CD4-positive, CD25-positive, alpha-beta regulatory T cell (primary cell): ENCODE results near the gene ANKS3. TPM values are rescaled to one million over a fixed set of nuclear protein-coding genes. Genes with fewer than 3 reads are reported as not detected.
A peak's percentile ranks its signal among the peaks of the same experiment; 100 is the strongest.
"Not testable (repeated sequence)": the region's sequence is repeated elsewhere in the genome, so short reads cannot be mapped to it uniquely, and the experiment has no call there.

Experiments used
- ATAC-seq, 2 donors: fragments of 150-1000 bp; cut with Tn5 transposase; one replicate each; pipeline ENCODE4 v1.10.0; 2021; ENCODE audit warnings: low read depth in 2 of 2, moderate number of reproducible peaks in 2 of 2, moderate library complexity in 1 of 2
- DNase-seq, 3 donors: peaks; one replicate each; pipeline versions ENCODE4 v3.0.0 to v3.0.0-alpha.2; 2012 to 2022; ENCODE audit warnings: mixed read lengths in 1 of 3
- H3K27ac ChIP-seq: one replicate; pipeline ENCODE4 v1.7.0; 2013; ENCODE audit warnings: mild to moderate bottlenecking, low read length; ENCODE audit not compliant: insufficient read depth, poor library complexity, severe bottlenecking
- H3K27me3 ChIP-seq: one replicate; pipeline ENCODE4 v1.7.0; 2013; ENCODE audit warnings: low read length; ENCODE audit not compliant: control insufficient read depth, insufficient read depth
- H3K36me3 ChIP-seq: one replicate; pipeline ENCODE4 v1.7.0; 2013; ENCODE audit warnings: mild to moderate bottlenecking, low read length, moderate library complexity; ENCODE audit not compliant: control insufficient read depth, insufficient read depth
- H3K4me1 ChIP-seq: 2 replicates; pipeline ENCODE4 v1.7.0; 2013; ENCODE audit warnings: mild to moderate bottlenecking, low read length; ENCODE audit not compliant: insufficient read depth, control insufficient read depth, poor library complexity, severe bottlenecking
- H3K4me3 ChIP-seq: one replicate; pipeline ENCODE4 v1.7.0; 2013; ENCODE audit warnings: low read depth, mild to moderate bottlenecking, low read length, moderate library complexity
- H3K9me3 ChIP-seq, 2 experiments: 1 replicate in 1 of 2; 2 replicates in 1 of 2; pipeline ENCODE4 v1.7.0; 2013; ENCODE audit warnings: low read length in 2 of 2, mild to moderate bottlenecking in 1 of 2, moderate library complexity in 1 of 2; ENCODE audit not compliant: control insufficient read depth in 2 of 2
- H3K27ac Mint-ChIP-seq, 3 donors: one replicate each; pipeline ENCODE4 v1.8.0; 2020 to 2022; ENCODE audit warnings: mild to moderate bottlenecking in 3 of 3, mixed read lengths in 3 of 3, moderate library complexity in 2 of 3
- H3K27me3 Mint-ChIP-seq: one replicate; pipeline ENCODE4 v1.8.0; 2022; ENCODE audit warnings: mild to moderate bottlenecking, mixed read lengths
- H3K36me3 Mint-ChIP-seq: one replicate; pipeline ENCODE4 v1.8.0; 2020; ENCODE audit warnings: mixed read lengths
- H3K4me1 Mint-ChIP-seq, 4 donors: one replicate each; pipeline ENCODE4 v1.8.0; 2020 to 2022; ENCODE audit warnings: mixed read lengths in 4 of 4, mild to moderate bottlenecking in 1 of 4
- H3K4me3 Mint-ChIP-seq, 4 donors: one replicate each; pipeline ENCODE4 v1.8.0; 2020 to 2022; ENCODE audit warnings: mild to moderate bottlenecking in 4 of 4, mixed read lengths in 4 of 4, moderate library complexity in 3 of 4
- H3K9me3 Mint-ChIP-seq, 7 donors: one replicate each; pipeline ENCODE4 v1.8.0; 2020 to 2022; ENCODE audit warnings: mixed read lengths in 7 of 7, mild to moderate bottlenecking in 3 of 7, moderate library complexity in 2 of 7
- polyA plus RNA-seq, 4 donors: library from polyadenylated mRNA; unstranded; fragments of 300-500 nt; fragmentation: Illumina TruSeq; gene quantifications; one replicate each; pipeline ENCODE4 v1.2.3, GENCODE V29; 2021
- total RNA-seq: library from RNA; stranded (reverse); gene quantifications from one replicate; pipeline ENCODE4 v1.2.3, GENCODE V29; 2022

The ANKS3 gene
- total and polyA plus RNA-seq, 5 donors from 2014 or later, result 1.4 to 20.4 (median 3.2) TPM

DNA sequence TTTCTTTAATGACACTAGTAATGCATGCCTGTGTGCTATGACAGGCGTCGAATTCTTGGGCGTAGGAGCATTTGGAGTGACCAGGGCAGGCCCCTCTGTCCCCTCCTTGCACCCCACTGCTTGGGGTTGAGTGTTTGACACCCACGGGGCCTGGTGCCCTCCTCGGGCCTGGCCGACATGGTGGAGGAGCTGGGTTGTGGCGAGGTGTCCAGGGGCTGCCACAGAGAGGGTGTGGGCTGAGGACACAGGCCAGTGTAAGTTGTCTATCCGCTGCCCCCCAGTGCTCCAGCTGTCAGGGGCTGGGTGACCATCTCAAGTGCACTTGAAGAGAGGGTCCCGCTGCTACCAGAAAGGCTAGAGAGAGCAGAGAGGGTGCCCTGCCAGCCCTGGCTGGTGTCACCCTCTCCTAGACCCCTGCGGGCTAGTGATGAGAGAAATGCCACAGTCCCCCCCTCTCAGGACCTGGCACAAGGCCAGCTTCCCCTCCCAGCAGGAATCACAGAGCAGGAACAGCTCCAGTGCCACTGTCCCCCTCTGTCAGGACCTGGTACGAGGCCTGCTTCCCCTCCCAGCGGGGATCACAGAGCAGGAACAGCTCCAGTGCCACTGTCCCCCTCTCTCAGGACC lies 79.0 kb downstream of the ANKS3 start:
- H3K36me3 Mint-ChIP-seq, result peaks cover 7% of the 10 kb centered on the region
- Histone ChIP-seq H3K27ac (no peak overlapping the region), H3K4me1 (peaks cover 8% of the 10 kb centered on the region), H3K27me3 (no peaks in the 10 kb centered on the region), H3K4me3 (no peak overlapping the region), H3K9me3 (no peaks in the 10 kb centered on the region), H3K36me3 (peaks cover 36% of the 10 kb centered on the region)
- H3K4me1 Mint-ChIP-seq, result peaks cover 0 to 17% (median 5%) of the 10 kb centered on the region in 4 donors
- H3K9me3 Mint-ChIP-seq, result no peaks in the 10 kb centered on the region
- DNase-seq (no peak), ATAC-seq (no peak)
- H3K4me3 Mint-ChIP-seq, result no peak overlapping the region
- no peaks in the 10 kb centered on the region for H3K27me3 Mint-ChIP-seq
- peak overlapping the region in 1 of 3 donors; percentile 40 for H3K27ac Mint-ChIP-seq

DNA sequence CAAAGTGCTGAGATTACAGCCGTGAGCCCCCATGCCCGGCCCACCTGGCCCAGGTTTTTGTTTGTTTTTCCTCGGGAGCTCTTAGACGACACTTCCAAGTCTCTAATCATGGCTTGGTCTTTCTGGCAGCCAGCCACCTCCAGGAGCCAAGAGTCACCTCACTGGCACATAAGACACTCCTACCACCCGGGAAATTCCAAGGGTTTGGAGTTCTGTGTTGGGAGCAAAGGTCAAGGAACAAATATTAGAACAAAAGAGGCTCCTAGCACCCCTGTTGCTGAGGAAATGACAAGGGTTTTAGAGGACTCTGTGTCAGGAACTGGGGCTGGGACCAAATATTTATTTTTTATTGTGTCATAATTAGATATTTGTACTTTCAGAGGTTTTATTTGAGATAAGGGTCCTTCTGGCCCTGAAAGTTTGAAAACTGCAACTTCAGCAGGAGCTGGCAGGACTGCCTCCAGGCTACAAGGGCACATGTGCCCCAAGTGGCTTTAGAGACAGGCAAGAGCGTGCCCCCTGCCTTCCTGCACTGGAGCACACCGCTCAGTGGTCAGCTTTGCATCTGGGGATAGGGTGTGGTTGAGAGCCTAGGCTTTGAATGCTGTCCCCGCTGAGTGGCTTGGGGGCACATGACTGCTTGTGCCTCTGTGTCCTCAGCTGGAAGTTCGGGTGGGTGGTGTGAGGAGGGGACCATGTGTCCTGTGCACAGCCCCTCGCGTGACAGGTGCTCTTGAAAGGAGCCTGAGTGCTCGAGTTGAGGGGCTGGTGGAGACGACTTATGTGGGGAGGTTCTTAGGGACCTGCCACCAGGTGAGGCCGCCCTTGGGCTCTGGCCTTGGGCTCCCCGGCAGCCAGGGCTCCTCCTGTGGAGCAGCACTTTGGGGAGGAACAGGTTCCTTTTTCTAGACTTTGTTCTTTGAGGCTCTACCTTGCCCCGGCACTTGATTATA lies 79.8 kb downstream of the ANKS3 start:
- Mint-ChIP-seq H3K36me3 (peaks cover 11% of the 10 kb centered on the region), H3K4me1 (peaks cover 0 to 13% (median 5%) of the 10 kb centered on the region in 4 donors), H3K27me3 (no peaks in the 10 kb centered on the region), H3K9me3 (no peaks in the 10 kb centered on the region), H3K27ac (peak overlapping the region in 1 of 3 donors; percentile 46), H3K4me3 (no peak overlapping the region)
- Histone ChIP-seq H3K27ac (no peak overlapping the region), H3K36me3 (peaks cover 36% of the 10 kb centered on the region), H3K4me1 (peaks cover 5% of the 10 kb centered on the region), H3K4me3 (no peak overlapping the region), H3K27me3 (no peaks in the 10 kb centered on the region), H3K9me3 (no peaks in the 10 kb centered on the region)
- ATAC-seq (no peak), DNase-seq (no peak)

- peaks cover 35% of the 10 kb centered on the region for H3K36me3 ChIP-seq
- no peaks in the 10 kb centered on the region for H3K27me3 ChIP-seq
- no peak overlapping the region for H3K27ac ChIP-seq
- peaks cover 5% of the 10 kb centered on the region for H3K4me1 ChIP-seq
- Mint-ChIP-seq H3K36me3 (peaks cover 16% of the 10 kb centered on the region), H3K4me1 (peaks cover 5 to 16% (median 5%) of the 10 kb centered on the region in 4 donors), H3K27ac (no peak overlapping the region), H3K4me3 (no peak overlapping the region), H3K9me3 (no peaks in the 10 kb centered on the region), H3K27me3 (no peaks in the 10 kb centered on the region)
- DNase-seq, result no peak
- H3K9me3 ChIP-seq, result no peaks in the 10 kb centered on the region
- ATAC-seq, result no peak
- H3K4me3 ChIP-seq, result no peak overlapping the region
Measured at GRCh38 chr16:4652561-4652960, 81.5 kb downstream of the ANKS3 start.

DNA sequence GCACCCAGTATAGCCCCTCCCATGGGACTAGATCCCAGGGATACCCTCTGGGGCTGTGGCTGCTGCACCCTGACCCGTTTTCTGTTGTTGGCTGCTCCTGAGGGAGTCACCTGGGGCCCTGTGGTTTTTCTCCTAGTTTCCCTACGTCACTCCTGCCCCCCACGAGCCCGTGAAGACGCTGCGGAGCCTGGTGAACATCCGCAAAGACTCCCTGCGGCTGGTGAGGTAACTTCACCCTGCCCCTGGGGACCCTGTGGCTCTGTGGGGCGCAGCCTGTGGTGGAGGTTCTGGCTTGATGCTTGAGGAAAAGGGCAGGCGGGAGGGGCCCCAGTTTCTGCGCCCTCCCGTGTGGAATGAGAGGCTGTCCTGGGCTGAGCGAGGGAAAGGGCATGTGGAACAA lies 82.2 kb downstream of the ANKS3 start:
- H3K27me3 ChIP-seq, result no peaks in the 10 kb centered on the region
- ATAC-seq (no peak), DNase-seq (no peak)
- Mint-ChIP-seq H3K4me3 (no peak overlapping the region), H3K27ac (no peak overlapping the region), H3K4me1 (peaks cover 5 to 20% (median 5%) of the 10 kb centered on the region in 4 donors), H3K27me3 (no peaks in the 10 kb centered on the region), H3K36me3 (peaks cover 16% of the 10 kb centered on the region), H3K9me3 (no peaks in the 10 kb centered on the region)
- H3K9me3 ChIP-seq, result no peaks in the 10 kb centered on the region
- peaks cover 12% of the 10 kb centered on the region for H3K4me1 ChIP-seq
- no peak overlapping the region for H3K27ac ChIP-seq
- no peak overlapping the region for H3K4me3 ChIP-seq
- peaks cover 28% of the 10 kb centered on the region for H3K36me3 ChIP-seq

- Mint-ChIP-seq H3K36me3 (peaks cover 16% of the 10 kb centered on the region), H3K4me1 (peaks cover 5 to 28% (median 5%) of the 10 kb centered on the region in 4 donors), H3K27ac (peak overlapping the region in 2 of 3 donors; percentile 20 to 71)
- not testable (repeated sequence) for H3K4me3 ChIP-seq, H3K9me3 ChIP-seq, H3K27me3 Mint-ChIP-seq, H3K9me3 Mint-ChIP-seq, H3K27ac ChIP-seq, H3K27me3 ChIP-seq, H3K4me3 Mint-ChIP-seq
- H3K4me1 ChIP-seq, result peaks cover 13% of the 10 kb centered on the region
- H3K36me3 ChIP-seq, result peaks cover 23% of the 10 kb centered on the region
- DNase-seq, result peak; percentile 59 to 73 (median 65)
- ATAC-seq, result peak; percentile 63 to 72
Measured at GRCh38 chr16:4650443-4651074, 83.5 kb downstream of the ANKS3 start.

DNA sequence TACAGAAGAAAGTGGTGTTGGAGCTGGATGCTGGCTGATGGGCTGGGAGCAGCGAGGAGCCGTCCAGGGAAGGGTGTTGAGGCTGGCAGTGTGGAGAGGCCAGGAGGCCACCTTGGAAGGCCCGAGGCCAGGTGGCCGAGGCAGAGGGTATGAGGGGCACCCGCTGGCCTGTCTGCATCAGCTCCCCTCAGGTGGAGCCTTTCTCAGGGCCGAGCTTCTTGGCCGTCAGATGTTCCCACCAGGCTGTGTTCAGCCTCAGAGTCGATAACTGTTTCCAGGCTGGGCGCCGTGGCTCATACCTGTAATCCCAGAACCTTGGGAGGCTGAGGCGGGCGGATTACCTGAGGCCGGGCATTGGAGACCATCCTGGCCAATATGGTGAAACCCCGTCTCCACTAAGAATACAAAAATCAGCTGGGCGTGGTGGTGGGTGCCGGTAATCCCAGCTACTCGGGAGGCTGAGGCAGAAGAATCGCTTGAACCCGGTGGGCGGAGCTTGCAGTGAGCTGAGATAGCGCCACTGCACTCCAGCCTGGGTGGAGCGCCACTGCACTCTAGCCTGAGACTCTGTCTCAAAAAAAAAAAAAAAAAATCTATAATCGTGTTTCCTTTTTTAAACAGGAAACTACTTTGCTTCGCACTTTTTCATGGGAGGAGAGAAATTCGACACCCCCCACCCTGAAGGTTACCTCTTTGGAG lies 84.2 kb downstream of the ANKS3 start:
- Mint-ChIP-seq H3K27me3 (no peaks in the 10 kb centered on the region), H3K36me3 (peaks cover 16% of the 10 kb centered on the region), H3K27ac (peak overlapping the region in 2 of 3 donors; percentile 20 to 71), H3K4me1 (peaks cover 5 to 32% (median 6%) of the 10 kb centered on the region in 4 donors), H3K9me3 (no peaks in the 10 kb centered on the region), H3K4me3 (no peak overlapping the region)
- Histone ChIP-seq H3K9me3 (no peaks in the 10 kb centered on the region), H3K36me3 (peaks cover 20% of the 10 kb centered on the region), H3K27me3 (no peaks in the 10 kb centered on the region), H3K27ac (no peak overlapping the region), H3K4me3 (no peak overlapping the region), H3K4me1 (peaks cover 13% of the 10 kb centered on the region)
- DNase-seq (peak in 1 of 3 donors; percentile 38), ATAC-seq (no peak)

- Mint-ChIP-seq H3K4me1 (peaks cover 5 to 32% (median 6%) of the 10 kb centered on the region in 4 donors), H3K9me3 (no peaks in the 10 kb centered on the region), H3K36me3 (peaks cover 16% of the 10 kb centered on the region), H3K27ac (no peak overlapping the region), H3K4me3 (peak overlapping the region in 1 of 4 donors; percentile 57), H3K27me3 (no peaks in the 10 kb centered on the region)
- H3K9me3 ChIP-seq, result no peaks in the 10 kb centered on the region
- DNase-seq (peak in 1 of 3 donors; percentile 44), ATAC-seq (no peak)
- peaks cover 13% of the 10 kb centered on the region for H3K36me3 ChIP-seq
- H3K4me1 ChIP-seq, result peaks cover 13% of the 10 kb centered on the region
- H3K27ac ChIP-seq, result no peak overlapping the region
- no peak overlapping the region for H3K4me3 ChIP-seq
- H3K27me3 ChIP-seq, result no peaks in the 10 kb centered on the region
Measured at GRCh38 chr16:4648917-4649316, 85.2 kb downstream of the ANKS3 start.
